ENCODE measurements around the gene PFDN6.
A peak's percentile ranks its signal among the peaks of the same experiment; 100 is the strongest.
"Not testable (repeated sequence)": the region's sequence is repeated elsewhere in the genome, so short reads cannot be mapped to it uniquely, and the experiment has no call there.

Gene PFDN6

DNA sequence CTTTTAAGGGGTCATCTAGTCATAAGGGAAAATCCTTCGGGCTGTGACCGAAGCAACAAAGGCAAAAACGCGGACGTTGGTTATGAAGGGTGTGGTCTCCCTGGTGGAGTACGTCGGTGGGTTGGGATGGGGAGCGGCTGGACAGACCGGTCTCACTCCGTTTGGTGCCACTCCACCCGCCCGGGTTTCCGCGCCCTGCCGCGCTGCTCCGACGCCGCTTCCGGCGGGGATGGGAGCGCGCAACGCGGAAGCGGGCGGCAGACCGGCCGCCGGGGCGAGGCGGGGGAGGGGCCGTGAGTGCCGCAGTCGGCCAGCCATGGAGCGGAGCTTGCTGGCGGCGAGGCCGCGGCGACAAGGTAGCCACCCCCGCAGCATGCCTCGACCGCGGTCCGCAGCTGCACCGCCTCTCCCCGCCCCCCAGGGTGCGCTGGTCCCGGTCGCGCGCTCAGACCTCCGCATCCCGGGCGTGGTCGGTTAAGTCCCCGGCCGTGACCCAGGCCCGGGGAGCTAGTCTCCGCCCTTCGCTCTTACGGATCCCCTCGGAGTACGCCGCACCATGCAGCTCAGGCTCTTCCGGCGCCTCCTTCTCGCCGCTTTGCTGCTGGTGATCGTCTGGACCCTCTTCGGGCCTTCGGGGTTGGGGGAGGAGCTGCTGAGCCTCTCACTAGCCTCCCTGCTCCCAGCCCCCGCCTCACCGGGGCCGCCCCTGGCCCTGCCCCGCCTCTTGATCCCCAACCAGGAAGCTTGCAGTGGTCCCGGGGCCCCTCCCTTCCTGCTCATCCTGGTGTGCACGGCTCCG lies 12.3 kb upstream of the PFDN6 start, which contains the start of gene B3GALT4:
Gene B3GALT4, plus strand, starts transcription at position 260 of the 799 bp plus-strand sequence. Its CDS starts 297 bp downstream, at position 557.
- DNase-seq (ENCODE audit: low spot score in 2 of 2) = peak; percentile 52 to 54
- Mint-ChIP-seq H3K36me3 (ENCODE audit: insufficient read depth) (peaks cover 46% of the 10 kb centered on the region), H3K27ac (ENCODE audit: low read depth) (peak within 1 kb of the TSS; percentile 92), H3K4me3 (peak within 1 kb of the TSS; percentile 86), H3K27me3 (no peaks in the 10 kb centered on the region), H3K9me3 (no peaks in the 10 kb centered on the region), H3K4me1 (peaks cover 71% of the 10 kb centered on the region)
- peak; percentile 70 for ATAC-seq (replicated peaks; ENCODE audit: extremely low read depth, poor library complexity, severe bottlenecking)

DNA sequence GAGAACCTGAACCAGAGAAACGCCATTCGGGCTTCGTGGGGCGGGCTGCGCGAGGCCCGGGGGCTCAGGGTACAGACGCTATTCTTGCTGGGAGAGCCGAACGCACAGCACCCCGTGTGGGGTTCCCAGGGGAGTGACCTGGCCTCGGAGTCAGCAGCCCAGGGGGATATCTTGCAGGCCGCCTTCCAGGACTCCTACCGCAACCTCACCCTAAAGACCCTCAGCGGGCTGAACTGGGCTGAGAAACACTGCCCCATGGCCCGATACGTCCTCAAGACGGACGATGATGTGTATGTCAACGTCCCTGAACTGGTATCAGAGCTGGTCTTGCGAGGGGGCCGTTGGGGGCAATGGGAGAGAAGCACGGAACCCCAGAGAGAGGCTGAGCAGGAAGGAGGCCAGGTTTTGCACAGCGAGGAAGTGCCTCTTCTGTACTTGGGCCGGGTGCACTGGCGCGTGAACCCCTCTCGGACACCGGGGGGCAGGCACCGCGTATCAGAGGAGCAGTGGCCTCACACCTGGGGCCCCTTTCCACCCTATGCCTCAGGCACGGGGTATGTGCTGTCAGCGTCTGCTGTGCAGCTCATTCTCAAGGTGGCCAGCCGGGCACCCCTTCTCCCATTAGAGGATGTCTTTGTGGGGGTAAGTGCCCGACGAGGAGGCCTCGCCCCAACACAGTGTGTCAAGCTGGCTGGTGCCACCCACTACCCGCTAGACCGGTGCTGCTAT lies 11.6 kb upstream of the PFDN6 start:
- ATAC-seq (replicated peaks; ENCODE audit: extremely low read depth, poor library complexity, severe bottlenecking) (peak; percentile 35), DNase-seq (ENCODE audit: low spot score in 2 of 2) (no peak)
- H3K27me3 Mint-ChIP-seq = no peaks in the 10 kb centered on the region
- peaks cover 64% of the 10 kb centered on the region for H3K4me1 Mint-ChIP-seq
- no peaks in the 10 kb centered on the region for H3K9me3 Mint-ChIP-seq
- H3K4me3 Mint-ChIP-seq = peak overlapping the region; percentile 86
- H3K27ac Mint-ChIP-seq (ENCODE audit: low read depth) = peak overlapping the region; percentile 92
- H3K36me3 Mint-ChIP-seq (ENCODE audit: insufficient read depth) = peaks cover 43% of the 10 kb centered on the region

DNA sequence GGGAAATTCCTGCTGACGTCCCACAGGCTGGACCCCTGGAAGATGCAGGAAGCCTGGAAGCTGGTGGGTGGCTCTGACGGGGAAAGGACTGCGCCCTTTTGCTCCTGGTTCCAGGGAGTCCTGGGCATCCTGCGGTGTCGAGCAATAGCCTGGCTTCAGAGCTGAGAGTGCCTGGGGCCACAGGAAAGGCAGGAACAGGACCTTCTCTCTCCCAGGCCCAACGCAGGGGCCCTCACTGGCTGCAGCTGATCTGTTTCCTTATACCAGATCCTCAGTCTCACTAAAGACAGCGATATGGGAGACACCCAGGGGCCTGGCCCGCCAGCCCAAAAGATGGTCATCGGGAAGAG lies 11.0 kb upstream of the PFDN6 start:
- Mint-ChIP-seq H3K36me3 (ENCODE audit: insufficient read depth) (peaks cover 44% of the 10 kb centered on the region), H3K4me3 (peak overlapping the region; percentile 86), H3K4me1 (peaks cover 58% of the 10 kb centered on the region), H3K27ac (ENCODE audit: low read depth) (peak overlapping the region; percentile 92), H3K27me3 (no peaks in the 10 kb centered on the region), H3K9me3 (no peaks in the 10 kb centered on the region)
- DNase-seq (ENCODE audit: low spot score in 2 of 2) (no peak), ATAC-seq (replicated peaks; ENCODE audit: extremely low read depth, poor library complexity, severe bottlenecking) (no peak)

DNA sequence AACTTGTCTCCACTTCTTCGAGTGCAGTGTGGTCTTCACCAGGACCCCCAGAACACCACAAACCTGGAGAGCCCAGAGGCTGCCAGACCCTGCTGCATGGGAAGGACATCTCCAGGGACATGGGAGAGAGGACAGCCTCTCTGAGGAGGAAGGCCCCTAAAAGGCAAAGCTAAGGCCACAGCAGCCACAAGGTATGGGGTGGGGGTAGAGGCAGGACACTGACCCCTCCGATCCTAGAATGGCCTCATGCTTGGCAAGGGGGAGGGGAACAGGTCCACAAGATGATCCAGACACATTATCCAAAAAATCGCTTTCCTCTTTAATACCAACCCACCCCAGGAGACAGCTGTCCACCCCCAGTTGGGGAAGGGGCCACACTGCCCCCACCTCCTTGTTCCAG lies 10.6 kb upstream of the PFDN6 start:
- Mint-ChIP-seq H3K4me3 (peak overlapping the region; percentile 86), H3K36me3 (ENCODE audit: insufficient read depth) (peaks cover 41% of the 10 kb centered on the region), H3K4me1 (peaks cover 55% of the 10 kb centered on the region), H3K27me3 (no peaks in the 10 kb centered on the region), H3K27ac (ENCODE audit: low read depth) (peak overlapping the region; percentile 92), H3K9me3 (no peaks in the 10 kb centered on the region)
- no peak for ATAC-seq (replicated peaks; ENCODE audit: extremely low read depth, poor library complexity, severe bottlenecking)
- DNase-seq (ENCODE audit: low spot score in 2 of 2) = no peak

DNA sequence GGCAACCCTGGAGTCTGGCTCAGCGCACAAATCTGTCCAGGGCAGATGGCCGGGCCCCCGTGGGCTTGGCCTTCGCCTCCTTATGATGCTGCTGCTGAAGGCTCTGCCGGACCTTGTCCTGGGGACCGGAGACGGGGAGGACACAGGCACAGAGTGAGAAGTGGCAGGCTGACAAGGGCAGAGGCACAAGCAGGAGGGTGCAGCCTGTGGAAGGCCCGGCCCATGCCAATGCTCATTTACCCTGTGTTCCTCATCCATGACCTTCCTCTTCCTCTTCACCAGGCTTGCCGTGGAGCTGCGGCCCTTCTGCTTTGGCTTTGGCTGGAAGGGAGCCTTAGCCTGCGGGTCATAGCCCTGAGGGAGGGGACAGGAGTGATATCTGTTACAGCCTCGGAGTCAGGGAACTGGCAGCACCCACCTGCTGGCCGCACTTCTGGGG lies 10.1 kb upstream of the PFDN6 start:
- Mint-ChIP-seq H3K27ac (ENCODE audit: low read depth) (no peak overlapping the region), H3K4me1 (peaks cover 50% of the 10 kb centered on the region), H3K4me3 (peak overlapping the region; percentile 86), H3K9me3 (no peaks in the 10 kb centered on the region), H3K36me3 (ENCODE audit: insufficient read depth) (peaks cover 40% of the 10 kb centered on the region), H3K27me3 (no peaks in the 10 kb centered on the region)
- DNase-seq (ENCODE audit: low spot score in 2 of 2) (no peak), ATAC-seq (replicated peaks; ENCODE audit: extremely low read depth, poor library complexity, severe bottlenecking) (no peak)

DNA sequence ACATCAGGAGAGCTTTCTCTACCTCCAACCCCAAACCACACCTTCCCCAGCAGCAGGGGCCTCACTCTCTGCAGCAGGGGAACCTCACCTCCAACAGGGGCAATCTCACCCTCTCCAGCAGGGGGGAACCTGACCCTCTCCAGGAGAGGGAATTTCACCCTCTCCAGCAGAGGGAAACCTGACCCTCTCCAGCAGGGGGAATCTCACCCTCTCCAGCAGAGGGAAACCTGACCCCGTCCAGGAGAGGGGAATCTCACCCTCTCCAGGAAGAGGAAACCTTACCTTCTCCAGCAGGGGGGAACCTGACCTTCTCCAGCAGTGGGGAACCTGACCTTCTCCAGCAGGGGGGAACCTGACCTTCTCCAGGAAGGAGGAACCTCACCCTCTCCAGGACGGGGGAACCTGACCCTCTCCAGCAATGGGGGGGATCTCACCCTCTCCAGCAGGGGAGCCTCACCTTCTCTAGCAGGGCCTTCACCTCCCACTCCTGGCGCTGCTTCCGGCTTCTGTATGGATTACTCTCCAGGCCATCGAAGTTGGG lies 9.4 kb upstream of the PFDN6 start:
- H3K9me3 Mint-ChIP-seq = no peaks in the 10 kb centered on the region
- DNase-seq (ENCODE audit: low spot score in 2 of 2) (no peak), ATAC-seq (replicated peaks; ENCODE audit: extremely low read depth, poor library complexity, severe bottlenecking) (no peak)
- peaks cover 43% of the 10 kb centered on the region for H3K4me1 Mint-ChIP-seq
- no peaks in the 10 kb centered on the region for H3K27me3 Mint-ChIP-seq
- H3K27ac Mint-ChIP-seq (ENCODE audit: low read depth) = peak overlapping the region; percentile 53
- peaks cover 37% of the 10 kb centered on the region for H3K36me3 Mint-ChIP-seq (ENCODE audit: insufficient read depth)
- peak overlapping the region; percentile 34 for H3K4me3 Mint-ChIP-seq

DNA sequence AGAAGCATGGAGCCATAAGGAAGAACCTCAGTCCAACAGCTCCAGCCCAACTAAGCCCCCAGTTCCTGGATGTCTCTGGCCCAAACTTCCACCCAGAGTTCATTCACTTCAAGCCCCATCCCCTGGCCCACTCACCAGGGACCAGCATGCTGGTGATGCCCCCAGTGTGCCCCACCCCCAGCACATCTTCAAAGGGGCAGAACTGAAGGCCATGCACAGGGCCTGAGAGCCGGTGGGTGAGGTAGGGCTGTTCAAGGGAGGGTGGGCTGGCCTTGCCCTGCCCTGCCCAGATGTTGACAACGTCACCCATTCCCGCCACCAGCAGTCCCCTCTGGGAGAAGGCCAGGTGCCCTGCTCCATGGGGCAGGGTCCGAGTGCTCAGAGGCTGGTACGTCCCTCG lies 8.9 kb upstream of the PFDN6 start:
- DNase-seq (ENCODE audit: low spot score in 2 of 2) (no peak), ATAC-seq (replicated peaks; ENCODE audit: extremely low read depth, poor library complexity, severe bottlenecking) (no peak)
- Mint-ChIP-seq H3K27ac (ENCODE audit: low read depth) (peak overlapping the region; percentile 53), H3K36me3 (ENCODE audit: insufficient read depth) (peaks cover 35% of the 10 kb centered on the region), H3K9me3 (no peaks in the 10 kb centered on the region), H3K4me3 (no peak overlapping the region), H3K4me1 (peaks cover 41% of the 10 kb centered on the region), H3K27me3 (no peaks in the 10 kb centered on the region)

DNA sequence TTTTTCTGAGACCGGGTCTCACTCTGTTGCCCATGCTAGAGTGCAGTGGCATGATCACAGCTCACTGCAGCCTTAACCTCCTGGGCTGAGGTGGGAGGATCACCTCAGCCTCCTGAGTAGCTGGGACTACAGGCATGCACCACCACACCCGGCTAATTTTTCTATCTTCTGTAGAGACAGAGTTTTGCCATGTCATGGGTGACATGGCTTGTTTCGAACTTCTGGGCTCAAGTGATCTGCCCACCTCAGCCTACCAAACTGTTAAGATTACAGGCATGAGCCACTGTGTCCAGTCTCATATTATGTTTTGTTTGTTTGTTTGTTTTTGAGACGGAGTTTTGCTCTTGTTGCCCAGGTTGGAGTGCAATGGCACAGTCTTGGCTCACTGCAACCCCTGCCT lies 4.2 kb upstream of the PFDN6 start:
- not testable (repeated sequence) for H3K27me3 Mint-ChIP-seq; H3K27ac Mint-ChIP-seq (ENCODE audit: low read depth); H3K9me3 Mint-ChIP-seq; ATAC-seq (replicated peaks; ENCODE audit: extremely low read depth, poor library complexity, severe bottlenecking); DNase-seq (ENCODE audit: low spot score in 2 of 2); H3K4me3 Mint-ChIP-seq
- Mint-ChIP-seq H3K4me1 (peaks cover 36% of the 10 kb centered on the region), H3K36me3 (ENCODE audit: insufficient read depth) (peaks cover 30% of the 10 kb centered on the region)

DNA sequence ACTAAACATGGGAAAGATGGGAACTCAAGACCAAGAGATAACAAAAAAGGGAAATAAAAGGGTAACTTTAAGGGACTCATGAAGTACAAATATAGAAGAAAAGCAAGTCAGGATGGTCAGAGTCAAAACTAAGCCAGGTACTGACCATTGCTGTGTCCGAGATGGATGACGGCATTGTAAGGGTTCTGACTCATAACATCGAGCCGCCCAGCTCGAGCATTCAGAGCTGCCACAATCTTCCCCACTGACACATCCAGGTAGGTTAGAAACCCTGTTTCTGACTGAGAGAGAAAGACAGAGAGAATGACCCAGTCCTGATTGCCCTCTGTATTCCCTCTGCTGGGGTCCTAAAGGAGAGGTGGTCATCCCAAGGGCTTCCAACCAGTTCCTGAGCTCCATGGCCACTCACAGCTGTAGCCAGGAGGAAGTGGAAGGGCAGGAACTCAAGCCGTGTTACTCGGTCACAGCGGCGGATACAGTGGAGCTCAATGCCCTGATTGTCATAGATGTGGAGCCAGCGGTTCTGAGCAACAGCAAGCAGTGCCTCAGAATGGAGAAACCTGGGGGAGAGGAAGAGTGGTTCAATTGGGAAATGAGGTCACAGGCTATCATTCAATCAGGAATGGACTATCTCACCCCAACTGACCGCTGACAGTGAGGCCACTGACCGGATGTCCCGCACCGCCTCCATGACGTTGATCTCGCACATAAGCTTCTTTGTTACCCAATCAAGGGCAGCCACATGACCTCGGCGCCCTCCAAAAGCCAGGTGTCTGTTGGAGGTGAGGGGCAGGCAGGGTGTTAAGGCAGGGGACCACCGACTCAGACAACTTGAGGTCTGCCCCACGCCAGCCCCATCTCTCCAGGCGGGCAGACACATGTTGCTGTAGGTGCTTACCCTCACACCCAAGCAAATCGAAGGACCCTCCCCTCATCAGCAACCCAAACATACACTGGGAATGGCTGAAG lies 2.2 kb upstream of the PFDN6 start:
- no peak for ATAC-seq (replicated peaks; ENCODE audit: extremely low read depth, poor library complexity, severe bottlenecking)
- no peak for DNase-seq (ENCODE audit: low spot score in 2 of 2)
- Mint-ChIP-seq H3K36me3 (ENCODE audit: insufficient read depth) (peaks cover 30% of the 10 kb centered on the region), H3K4me3 (peak overlapping the region; percentile 94), H3K9me3 (no peaks in the 10 kb centered on the region), H3K27me3 (no peaks in the 10 kb centered on the region), H3K4me1 (peaks cover 46% of the 10 kb centered on the region), H3K27ac (ENCODE audit: low read depth) (peak overlapping the region; percentile 22)

DNA sequence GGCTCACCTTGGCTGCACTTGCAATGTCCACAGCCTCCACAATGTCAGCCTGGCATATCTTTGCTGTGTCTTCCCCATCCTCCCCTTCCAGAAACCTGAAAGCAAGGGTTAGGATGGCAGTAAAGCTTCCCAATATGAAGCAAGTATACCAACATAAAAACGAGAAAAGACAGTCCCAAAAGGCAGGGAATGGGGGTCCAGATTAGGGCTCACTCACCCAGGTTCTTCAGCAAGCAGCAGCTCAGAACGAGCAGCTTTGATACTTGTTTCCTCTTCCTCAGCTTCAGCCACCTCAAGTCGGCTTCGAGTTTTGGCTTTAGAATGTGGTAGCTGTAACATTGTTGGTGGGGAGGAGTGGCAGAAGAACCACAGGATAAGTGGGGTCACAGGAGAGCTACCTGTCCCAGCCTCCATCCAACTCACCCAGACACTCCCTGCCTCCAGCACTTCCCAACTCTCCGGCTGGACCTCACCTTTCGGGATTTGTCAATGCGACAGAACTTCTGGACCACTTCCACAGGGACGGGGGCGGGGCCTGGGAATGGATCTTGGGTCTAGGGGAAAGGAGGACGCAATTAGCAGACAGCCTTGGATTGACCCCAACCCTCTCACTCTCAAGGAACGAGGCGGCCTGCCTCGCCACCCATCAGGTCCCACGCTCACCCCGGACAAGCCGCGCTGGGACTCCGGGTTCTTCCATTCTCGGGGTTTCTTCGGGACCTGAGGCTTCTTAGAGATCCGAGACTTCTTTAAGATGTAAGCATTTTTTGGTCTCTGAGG lies 1.1 kb upstream of the PFDN6 start:
- no peaks in the 10 kb centered on the region for H3K27me3 Mint-ChIP-seq
- DNase-seq (ENCODE audit: low spot score in 2 of 2) (no peak), ATAC-seq (replicated peaks; ENCODE audit: extremely low read depth, poor library complexity, severe bottlenecking) (no peak)
- H3K36me3 Mint-ChIP-seq (ENCODE audit: insufficient read depth) = peaks cover 27% of the 10 kb centered on the region
- peak overlapping the region; percentile 92 for H3K27ac Mint-ChIP-seq (ENCODE audit: low read depth)
- peak overlapping the region; percentile 94 for H3K4me3 Mint-ChIP-seq
- H3K4me1 Mint-ChIP-seq = peaks cover 46% of the 10 kb centered on the region
- no peaks in the 10 kb centered on the region for H3K9me3 Mint-ChIP-seq

DNA sequence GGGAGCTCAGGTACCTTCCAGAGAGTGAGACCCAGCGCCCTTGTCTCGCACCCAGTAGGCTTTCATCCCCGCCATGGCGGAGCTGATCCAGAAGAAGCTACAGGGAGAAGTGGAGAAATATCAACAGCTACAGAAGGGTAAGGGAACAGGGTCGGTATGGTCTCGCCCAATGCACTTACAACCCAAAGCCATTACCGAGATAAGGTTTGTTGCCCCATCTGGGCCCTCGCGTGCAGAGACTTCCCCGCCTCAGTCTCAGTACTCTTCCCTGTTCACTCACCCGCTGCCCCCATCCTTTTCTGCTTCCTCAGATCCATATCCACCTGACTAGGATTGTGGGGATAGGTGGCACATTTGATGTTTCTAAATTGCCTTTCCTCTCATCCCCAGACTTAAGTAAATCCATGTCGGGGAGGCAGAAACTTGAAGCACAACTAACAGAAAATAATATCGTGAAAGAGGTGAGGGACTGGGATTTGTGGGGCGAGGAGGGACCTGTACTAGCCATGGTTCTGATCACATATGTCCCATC lies 449 bp downstream of the PFDN6 start:
- peak; percentile 15 for ATAC-seq (replicated peaks; ENCODE audit: extremely low read depth, poor library complexity, severe bottlenecking)
- Mint-ChIP-seq H3K4me3 (peak overlapping the region; percentile 94), H3K27ac (ENCODE audit: low read depth) (peak overlapping the region; percentile 92), H3K36me3 (ENCODE audit: insufficient read depth) (peaks cover 25% of the 10 kb centered on the region), H3K4me1 (peaks cover 46% of the 10 kb centered on the region), H3K9me3 (no peaks in the 10 kb centered on the region), H3K27me3 (no peaks in the 10 kb centered on the region)
- DNase-seq (ENCODE audit: low spot score in 2 of 2) = no peak

Measured in central memory CD8-positive, alpha-beta T cell (primary cell).